ENCODE results near the gene CHD5.
"Not testable (repeated sequence)": the region's sequence is repeated elsewhere in the genome, so short reads cannot be mapped to it uniquely, and the experiment has no call there.

The CHD5 gene

DNA sequence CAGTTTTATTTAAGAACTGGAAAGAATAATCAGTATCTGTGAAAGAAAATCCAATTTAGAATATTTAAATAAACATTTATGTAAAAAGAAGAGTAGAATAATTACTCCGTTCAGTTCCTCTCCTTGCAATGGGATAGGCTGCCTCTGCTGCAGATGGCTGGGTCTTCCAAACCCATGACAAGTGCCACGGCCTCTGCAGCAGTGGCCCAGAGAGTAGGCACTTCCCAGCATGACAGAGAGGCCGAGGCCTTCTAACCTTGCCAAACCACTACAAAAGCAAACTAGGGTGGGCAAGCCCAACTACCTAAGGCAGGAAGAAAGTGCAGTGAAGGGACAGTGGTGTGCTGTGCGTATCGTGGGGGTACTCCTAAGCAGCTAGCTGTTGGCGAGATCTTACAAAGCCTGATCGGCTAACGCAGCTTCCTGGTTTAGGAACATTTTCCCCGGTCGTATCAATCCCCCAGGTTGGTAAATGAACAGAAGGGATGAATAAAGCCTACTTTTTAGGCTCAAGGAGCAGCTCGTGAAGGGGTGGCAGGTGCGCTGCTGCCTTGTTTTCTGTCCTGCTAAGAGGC, 41.2 kb upstream of the CHD5 start:
- H3K9ac ChIP-seq: no peak overlapping the region
- no peak overlapping the region for H2AFZ ChIP-seq
- no peaks in the 10 kb centered on the region for H3K79me2 ChIP-seq
- no peak overlapping the region for H3K4me2 ChIP-seq (ENCODE audit: low read length)
- no peaks in the 10 kb centered on the region for H3K27me3 ChIP-seq (ENCODE audit: control insufficient read depth, insufficient read depth, low read length)
- H3K9me3 ChIP-seq (ENCODE audit: control insufficient read depth, low read length): no peaks in the 10 kb centered on the region
- TF ChIP-seq, protein P1, sequence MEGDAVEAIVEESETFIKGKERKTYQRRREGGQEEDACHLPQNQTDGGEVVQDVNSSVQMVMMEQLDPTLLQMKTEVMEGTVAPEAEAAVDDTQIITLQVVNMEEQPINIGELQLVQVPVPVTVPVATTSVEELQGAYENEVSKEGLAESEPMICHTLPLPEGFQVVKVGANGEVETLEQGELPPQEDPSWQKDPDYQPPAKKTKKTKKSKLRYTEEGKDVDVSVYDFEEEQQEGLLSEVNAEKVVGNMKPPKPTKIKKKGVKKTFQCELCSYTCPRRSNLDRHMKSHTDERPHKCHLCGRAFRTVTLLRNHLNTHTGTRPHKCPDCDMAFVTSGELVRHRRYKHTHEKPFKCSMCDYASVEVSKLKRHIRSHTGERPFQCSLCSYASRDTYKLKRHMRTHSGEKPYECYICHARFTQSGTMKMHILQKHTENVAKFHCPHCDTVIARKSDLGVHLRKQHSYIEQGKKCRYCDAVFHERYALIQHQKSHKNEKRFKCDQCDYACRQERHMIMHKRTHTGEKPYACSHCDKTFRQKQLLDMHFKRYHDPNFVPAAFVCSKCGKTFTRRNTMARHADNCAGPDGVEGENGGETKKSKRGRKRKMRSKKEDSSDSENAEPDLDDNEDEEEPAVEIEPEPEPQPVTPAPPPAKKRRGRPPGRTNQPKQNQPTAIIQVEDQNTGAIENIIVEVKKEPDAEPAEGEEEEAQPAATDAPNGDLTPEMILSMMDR (IDR thresholded peaks at IDR 0.05): no peak
- H3K4me3 ChIP-seq (ENCODE audit: low read depth, low read length): no peak overlapping the region
- H3K36me3 ChIP-seq (ENCODE audit: control insufficient read depth, insufficient read depth, low read length): no peaks in the 10 kb centered on the region
- no peaks in the 10 kb centered on the region for H3K4me1 ChIP-seq
- no peak overlapping the region for H3K27ac ChIP-seq

- no peaks in the 10 kb centered on the region for H3K9me3 ChIP-seq (ENCODE audit: control insufficient read depth, low read length)
- H3K4me3 ChIP-seq (ENCODE audit: low read depth, low read length): no peak overlapping the region
- H3K27ac ChIP-seq: no peak overlapping the region
- no peak overlapping the region for H2AFZ ChIP-seq
- no peak overlapping the region for H3K4me2 ChIP-seq (ENCODE audit: low read length)
- H3K9ac ChIP-seq: no peak overlapping the region
- TF ChIP-seq, protein P1 (IDR thresholded peaks at IDR 0.05): no peak
- no peaks in the 10 kb centered on the region for H3K27me3 ChIP-seq (ENCODE audit: control insufficient read depth, insufficient read depth, low read length)
- no peaks in the 10 kb centered on the region for H3K36me3 ChIP-seq (ENCODE audit: control insufficient read depth, insufficient read depth, low read length)
- no peaks in the 10 kb centered on the region for H3K4me1 ChIP-seq
- H3K79me2 ChIP-seq: no peaks in the 10 kb centered on the region
Measured at GRCh38 chr1:6220236-6220635, 40.1 kb upstream of the CHD5 start.

- not testable (repeated sequence) for H3K4me3 ChIP-seq (ENCODE audit: low read depth, low read length); H3K4me2 ChIP-seq (ENCODE audit: low read length); H3K27me3 ChIP-seq (ENCODE audit: control insufficient read depth, insufficient read depth, low read length); H3K27ac ChIP-seq; H3K9ac ChIP-seq; H3K79me2 ChIP-seq; H2AFZ ChIP-seq; H3K9me3 ChIP-seq (ENCODE audit: control insufficient read depth, low read length); H3K4me1 ChIP-seq; H3K36me3 ChIP-seq (ENCODE audit: control insufficient read depth, insufficient read depth, low read length)
Measured at GRCh38 chr1:6219641-6220040, 39.5 kb upstream of the CHD5 start.

- Histone ChIP-seq H2AFZ (no peak overlapping the region), H3K79me2 (no peaks in the 10 kb centered on the region), H3K27me3 (ENCODE audit: control insufficient read depth, insufficient read depth, low read length) (no peaks in the 10 kb centered on the region), H3K9me3 (ENCODE audit: control insufficient read depth, low read length) (no peaks in the 10 kb centered on the region), H3K36me3 (ENCODE audit: control insufficient read depth, insufficient read depth, low read length) (no peaks in the 10 kb centered on the region), H3K27ac (no peak overlapping the region), H3K9ac (no peak overlapping the region), H3K4me3 (ENCODE audit: low read depth, low read length) (no peak overlapping the region), H3K4me1 (no peaks in the 10 kb centered on the region), H3K4me2 (ENCODE audit: low read length) (no peak overlapping the region)
- TF ChIP-seq, protein P1 (IDR thresholded peaks at IDR 0.05): no peak
Measured at GRCh38 chr1:6218375-6219164, 38.4 kb upstream of the CHD5 start.

DNA sequence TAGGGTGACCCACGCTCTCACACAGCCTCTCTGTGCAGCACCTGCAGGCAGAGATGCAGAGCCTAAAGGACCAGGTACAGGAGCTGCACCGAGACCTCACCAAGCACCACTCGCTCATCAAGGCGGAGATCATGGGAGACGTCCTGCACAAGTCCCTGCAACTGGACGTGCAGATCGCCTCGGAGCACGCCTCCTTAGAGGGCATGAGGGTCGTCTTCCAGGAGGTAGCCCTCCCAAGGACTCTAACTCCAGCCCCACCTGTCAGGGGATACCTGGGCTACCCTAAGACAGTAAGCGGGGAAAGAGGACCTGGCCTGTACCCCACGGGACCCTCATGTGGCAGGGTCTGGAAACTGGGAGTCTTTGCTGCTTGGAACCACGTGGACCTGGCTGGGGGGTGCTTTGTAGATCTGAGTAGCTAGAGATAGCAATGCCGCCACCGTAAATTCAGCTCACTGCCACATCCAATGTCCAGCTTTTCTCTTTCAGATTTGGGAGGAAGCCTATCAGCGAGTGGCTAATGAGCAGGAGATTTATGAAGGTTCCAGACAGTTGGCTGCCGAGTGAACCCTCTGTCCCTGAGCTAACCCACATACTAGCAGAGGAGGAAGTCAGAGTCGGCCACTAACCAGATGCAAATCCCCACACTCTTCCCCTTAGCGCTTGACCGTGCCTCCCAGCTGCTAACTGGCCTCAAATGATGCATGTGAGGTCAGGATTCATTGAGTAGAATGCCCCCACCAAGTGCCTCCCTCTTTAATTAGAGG, 32.3 kb upstream of the CHD5 start:
- no peak overlapping the region for H3K4me3 ChIP-seq (ENCODE audit: low read depth, low read length)
- TF ChIP-seq, protein P1 (IDR thresholded peaks at IDR 0.05): no peak
- H3K36me3 ChIP-seq (ENCODE audit: control insufficient read depth, insufficient read depth, low read length): no peaks in the 10 kb centered on the region
- no peaks in the 10 kb centered on the region for H3K79me2 ChIP-seq
- H3K4me2 ChIP-seq (ENCODE audit: low read length): no peak overlapping the region
- no peak overlapping the region for H3K27ac ChIP-seq
- H3K27me3 ChIP-seq (ENCODE audit: control insufficient read depth, insufficient read depth, low read length): no peaks in the 10 kb centered on the region
- no peaks in the 10 kb centered on the region for H3K9me3 ChIP-seq (ENCODE audit: control insufficient read depth, low read length)
- no peak overlapping the region for H3K9ac ChIP-seq
- H3K4me1 ChIP-seq: no peaks in the 10 kb centered on the region
- H2AFZ ChIP-seq: no peak overlapping the region

Measured in parathyroid adenoma (tissue), 2 donors.